ENCODE data around the gene ADGB. TPM values are rescaled to one million over a fixed set of nuclear protein-coding genes. Genes with fewer than 3 reads are reported as not detected.

Gene ADGB
- total RNA-seq, 2 donors from 2014 or later: not detected

GRCh38 chr6:146855889-146856288 lies 257.1 kb downstream of the ADGB start:
- Histone ChIP-seq H3K36me3 (replicated peaks in 1 of 2; ENCODE audit: insufficient read depth in 1 of 2, low read depth in 2 of 2) (no peaks in the 10 kb centered on the region), H3K4me3 (no peak overlapping the region), H3K27me3 (no peaks in the 10 kb centered on the region), H3K27ac (no peak overlapping the region), H3K9me3 (no peaks in the 10 kb centered on the region), H3K4me1 (peaks cover 5% of the 10 kb centered on the region)
- TF ChIP-seq, protein P1, sequence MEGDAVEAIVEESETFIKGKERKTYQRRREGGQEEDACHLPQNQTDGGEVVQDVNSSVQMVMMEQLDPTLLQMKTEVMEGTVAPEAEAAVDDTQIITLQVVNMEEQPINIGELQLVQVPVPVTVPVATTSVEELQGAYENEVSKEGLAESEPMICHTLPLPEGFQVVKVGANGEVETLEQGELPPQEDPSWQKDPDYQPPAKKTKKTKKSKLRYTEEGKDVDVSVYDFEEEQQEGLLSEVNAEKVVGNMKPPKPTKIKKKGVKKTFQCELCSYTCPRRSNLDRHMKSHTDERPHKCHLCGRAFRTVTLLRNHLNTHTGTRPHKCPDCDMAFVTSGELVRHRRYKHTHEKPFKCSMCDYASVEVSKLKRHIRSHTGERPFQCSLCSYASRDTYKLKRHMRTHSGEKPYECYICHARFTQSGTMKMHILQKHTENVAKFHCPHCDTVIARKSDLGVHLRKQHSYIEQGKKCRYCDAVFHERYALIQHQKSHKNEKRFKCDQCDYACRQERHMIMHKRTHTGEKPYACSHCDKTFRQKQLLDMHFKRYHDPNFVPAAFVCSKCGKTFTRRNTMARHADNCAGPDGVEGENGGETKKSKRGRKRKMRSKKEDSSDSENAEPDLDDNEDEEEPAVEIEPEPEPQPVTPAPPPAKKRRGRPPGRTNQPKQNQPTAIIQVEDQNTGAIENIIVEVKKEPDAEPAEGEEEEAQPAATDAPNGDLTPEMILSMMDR (IDR thresholded peaks at IDR 0.05): no peak
- no peak for TF ChIP-seq POLR2A (IDR thresholded peaks at IDR 0.05)
- no peak for ATAC-seq
- intact Hi-C loops (cut with DNase I): loop anchor here (10.0 kb wide), 1 partner anchor 349 kb away; the partner anchor contains the start of gene STXBP5
- 55 to 87% methylated on average over 1 of the region's 1 CpG for whole genome bisulfite sequencing, 2 donors
- DNase-seq: no peak

DNA sequence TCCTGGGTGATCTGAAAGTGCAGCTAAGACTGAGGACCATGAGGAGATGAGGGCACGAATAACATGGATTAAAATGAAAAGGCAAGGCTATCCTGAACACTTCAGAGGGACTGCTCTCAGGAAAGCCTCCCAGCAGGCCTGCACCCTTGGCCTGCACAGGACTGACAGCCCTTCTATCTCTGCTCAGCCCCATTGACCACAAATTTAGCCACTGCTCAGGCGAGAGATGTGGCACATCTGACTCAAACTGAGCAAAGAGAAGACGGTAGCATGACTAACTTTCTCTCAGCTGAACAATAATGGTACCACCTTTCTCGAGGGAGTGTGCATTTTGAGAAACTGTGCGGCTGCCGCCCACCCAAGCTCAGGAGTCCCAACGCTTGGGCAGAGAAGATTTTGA lies 257.5 kb downstream of the ADGB start:
- Histone ChIP-seq H3K9me3 (no peaks in the 10 kb centered on the region), H3K27me3 (no peaks in the 10 kb centered on the region), H3K27ac (no peak overlapping the region), H3K36me3 (replicated peaks in 1 of 2; ENCODE audit: insufficient read depth in 1 of 2, low read depth in 2 of 2) (no peaks in the 10 kb centered on the region), H3K4me3 (no peak overlapping the region), H3K4me1 (peaks cover 5% of the 10 kb centered on the region)
- no peak for ATAC-seq
- intact Hi-C loops (cut with DNase I): loop anchor here (10.0 kb wide), 1 partner anchor 349 kb away; the partner anchor contains the start of gene STXBP5
- DNase-seq: no peak
- WGBS, 2 donors: 76 to 82% methylated on average over 7 of the region's 7 CpGs
- TF ChIP-seq POLR2A (IDR thresholded peaks at IDR 0.05): no peak
- TF ChIP-seq, protein P1 (IDR thresholded peaks at IDR 0.05): no peak

DNA sequence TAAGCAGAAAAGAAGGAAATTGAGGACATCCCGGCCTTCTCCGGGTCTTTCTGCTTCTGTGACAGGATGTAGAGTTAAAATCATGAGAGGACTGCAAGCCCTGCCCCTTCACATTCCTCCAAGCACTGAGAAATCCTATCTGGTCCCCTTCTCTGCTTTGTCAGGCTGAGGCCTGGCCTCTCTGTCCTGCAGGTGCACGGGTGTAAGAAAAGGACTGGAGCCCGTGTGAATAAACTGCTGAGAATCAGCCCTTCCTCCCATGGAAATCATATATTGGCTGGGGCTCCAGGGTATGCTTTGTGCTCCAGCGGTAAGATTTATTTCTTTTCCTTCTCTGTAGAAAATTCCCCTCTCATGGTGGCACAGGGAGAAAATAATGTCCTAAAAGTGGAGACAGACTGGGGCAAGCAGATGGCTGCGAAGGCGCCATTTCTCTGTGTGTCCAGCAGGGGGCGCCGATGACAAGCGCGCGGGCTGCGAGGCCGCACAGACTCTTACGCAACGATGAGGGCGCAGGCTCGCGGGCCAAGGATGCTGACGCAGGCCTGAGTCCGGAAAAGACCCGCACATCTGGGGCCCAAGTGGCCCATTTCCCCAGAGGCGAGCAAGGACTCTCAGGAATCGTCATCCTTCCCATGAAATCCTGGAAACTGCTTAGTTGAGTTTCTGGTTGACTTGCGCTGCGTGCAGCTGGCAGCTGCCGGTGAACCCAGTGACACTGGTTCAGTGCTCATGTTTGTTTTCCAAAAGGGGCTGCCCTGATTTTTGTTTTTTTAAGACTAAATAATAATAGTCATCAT lies 258.6 kb downstream of the ADGB start:
- Histone ChIP-seq H3K4me1 (peaks cover 5% of the 10 kb centered on the region), H3K9me3 (no peaks in the 10 kb centered on the region), H3K27ac (peak overlapping the region in 2 of 4 donors; percentile 31 to 41), H3K27me3 (no peaks in the 10 kb centered on the region), H3K36me3 (replicated peaks in 1 of 2; ENCODE audit: insufficient read depth in 1 of 2, low read depth in 2 of 2) (no peaks in the 10 kb centered on the region), H3K4me3 (no peak overlapping the region)
- DNase-seq (peak; percentile 83 to 86 (median 84)), ATAC-seq (peak; percentile 93)
- WGBS, 2 donors: 23% methylated on average over 26 to 27 of the region's 27 CpGs
- TF ChIP-seq, protein P1 (IDR thresholded peaks at IDR 0.05): peak; percentile 96 to 98 (median 97)
- no peak for TF ChIP-seq POLR2A (IDR thresholded peaks at IDR 0.05)
- intact Hi-C loops (cut with DNase I): loop anchor here (10.0 kb wide), 1 partner anchor 347 kb away; the partner anchor contains the start of gene STXBP5

GRCh38 chr6:146857980-146858347 lies 259.2 kb downstream of the ADGB start:
- H3K36me3 ChIP-seq (replicated peaks in 1 of 2; ENCODE audit: insufficient read depth in 1 of 2, low read depth in 2 of 2): no peaks in the 10 kb centered on the region
- H3K4me3 ChIP-seq: no peak overlapping the region
- DNase-seq: no peak
- no peaks in the 10 kb centered on the region for H3K27me3 ChIP-seq
- H3K9me3 ChIP-seq: no peaks in the 10 kb centered on the region
- peak overlapping the region in 2 of 4 donors; percentile 31 to 41 for H3K27ac ChIP-seq
- peak; percentile 20 for ATAC-seq
- WGBS, 2 donors: 73 to 77% methylated on average over 5 of the region's 5 CpGs
- H3K4me1 ChIP-seq: peaks cover 5% of the 10 kb centered on the region
- intact Hi-C loops (cut with DNase I): loop anchor here (10.0 kb wide), 1 partner anchor 347 kb away; the partner anchor contains the start of gene STXBP5
- TF ChIP-seq, protein P1 (IDR thresholded peaks at IDR 0.05): no peak
- TF ChIP-seq POLR2A (IDR thresholded peaks at IDR 0.05): no peak

Data from body of pancreas (tissue), 4 donors.